ENCODE data around the gene YPEL1. TPM values are rescaled to one million over a fixed set of nuclear protein-coding genes. Genes with fewer than 3 reads are reported as not detected.
"Not testable (repeated sequence)": the region's sequence is repeated elsewhere in the genome, so short reads cannot be mapped to it uniquely, and the experiment has no call there.

Gene YPEL1
- total RNA-seq, 1 experiment from 2014 or later = 3.1 TPM

DNA sequence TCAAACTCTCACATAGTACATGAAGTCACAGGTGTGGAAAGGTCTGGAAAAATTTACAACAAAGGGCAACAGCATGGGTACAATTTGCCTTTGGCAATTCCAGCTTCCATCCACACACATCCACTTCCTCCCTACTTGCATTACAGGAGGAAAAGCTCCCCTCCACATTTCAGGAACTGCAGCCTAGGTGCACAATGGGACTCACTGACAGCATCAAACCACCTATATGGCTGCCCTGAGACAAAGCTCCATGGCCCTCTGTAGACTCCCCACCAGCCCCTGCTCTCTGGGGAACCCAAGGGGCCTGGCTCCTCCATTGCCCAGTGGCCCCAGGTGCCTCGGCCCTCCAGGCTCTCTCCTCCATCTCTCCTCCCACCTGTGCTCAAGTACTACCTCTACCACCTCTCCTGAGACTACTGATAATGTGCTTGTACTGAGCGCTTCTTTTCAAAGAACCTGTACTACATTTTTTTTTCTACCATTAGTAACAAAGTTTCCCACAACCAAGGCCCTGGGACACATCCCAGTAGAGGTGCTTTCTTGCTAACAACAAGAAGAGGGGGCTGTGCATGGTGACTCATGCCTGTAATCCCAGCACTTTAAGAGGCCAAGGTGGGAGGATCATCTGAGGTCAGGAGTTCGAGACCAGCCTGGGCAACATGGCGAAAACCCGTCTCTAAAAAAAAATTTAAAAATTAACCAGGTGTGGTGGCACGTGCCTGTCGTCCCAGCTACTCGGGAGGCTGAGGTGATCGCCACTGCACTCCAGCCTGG lies 4.9 kb downstream of the YPEL1 start:
- no peaks in the 10 kb centered on the region for H3K9me2 ChIP-seq (ENCODE audit: insufficient read depth)
- no peaks in the 10 kb centered on the region for H3K79me2 ChIP-seq (ENCODE audit: insufficient read depth, low read length)
- TF ChIP-seq ELF1 (IDR thresholded peaks at IDR 0.05; ENCODE audit: borderline replicate concordance, low read depth) = no peak
- no peak for TF ChIP-seq TCF7L2 (IDR thresholded peaks at IDR 0.05; ENCODE audit: borderline replicate concordance, extremely low read depth, insufficient read depth, insufficient read length)
- no peak for TF ChIP-seq EZH2 (IDR thresholded peaks at IDR 0.05)
- no peaks in the 10 kb centered on the region for H3K27me3 ChIP-seq (ENCODE audit: insufficient read depth, low read length)
- H3K36me3 ChIP-seq (ENCODE audit: control insufficient read depth in 1 of 2, insufficient read depth in 2 of 2, low read length in 2 of 2) = no peaks in the 10 kb centered on the region
- POLR2A ChIA-PET = no interaction called here
- RAD21 ChIA-PET (ENCODE audit: low non-redundant PET in 1 of 2, low total read pairs in 2 of 2, uncharacterized antibody in 2 of 2, unreplicated experiment in 2 of 2) = no interaction called here
- H4K20me1 ChIP-seq (ENCODE audit: insufficient read depth) = no peaks in the 10 kb centered on the region
- H2AFZ ChIP-seq (ENCODE audit: low read depth, low read length, poor library complexity, severe bottlenecking) = no peak overlapping the region
- ATAC-seq (no peak), DNase-seq (ENCODE audit: low read depth, low spot score) (no peak)
- H3K4me1 ChIP-seq (ENCODE audit: control insufficient read depth in 1 of 2, insufficient read depth in 2 of 2, low read length in 2 of 2) = peaks cover 8 to 19% of the 10 kb centered on the region in 2 experiments
- intact Hi-C loops (cut with micrococcal nuclease) = no loop called here
- BruUV-seq (replicated peaks) = no TSS peak
- no peak overlapping the region for H3K4me3 ChIP-seq (replicated peaks in 1 of 2; ENCODE audit: low read depth in 1 of 2, low read length in 2 of 2)
- CTCF ChIA-PET = no interaction called here
- no peaks in the 10 kb centered on the region for H3K9me3 ChIP-seq (ENCODE audit: control insufficient read depth in 1 of 2, insufficient read depth in 1 of 2, low read depth in 1 of 2, low read length in 2 of 2)
- H3K27ac ChIP-seq (ENCODE audit: low read depth, low read length) = no peak overlapping the region
- H3K4me2 ChIP-seq (ENCODE audit: low read length) = no peak overlapping the region
- no peak overlapping the region for H3K9ac ChIP-seq (ENCODE audit: low read length)

DNA sequence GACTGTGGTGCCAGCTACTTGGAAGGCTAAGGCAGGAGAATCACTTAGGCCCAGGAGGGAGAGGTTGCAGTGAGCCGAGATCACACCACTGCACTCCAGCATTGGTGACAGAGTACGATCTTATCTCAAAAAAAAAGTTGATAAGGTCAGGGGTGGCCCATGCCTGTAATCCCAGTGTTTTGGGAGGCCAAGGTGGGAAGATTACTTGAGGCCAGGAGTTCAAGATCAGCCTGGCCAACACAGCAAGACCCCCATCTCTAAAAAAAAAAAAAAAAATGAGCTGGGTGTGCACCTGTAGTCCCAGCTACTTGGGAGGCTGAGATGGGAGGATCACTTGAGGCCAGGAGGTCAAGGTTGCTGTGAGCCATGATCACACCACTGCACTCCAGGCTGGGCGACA lies 6.4 kb downstream of the YPEL1 start:
- BruUV-seq (replicated peaks); H3K4me2 ChIP-seq (ENCODE audit: low read length); H3K9me3 ChIP-seq (ENCODE audit: control insufficient read depth in 1 of 2, insufficient read depth in 1 of 2, low read depth in 1 of 2, low read length in 2 of 2); H2AFZ ChIP-seq (ENCODE audit: low read depth, low read length, poor library complexity, severe bottlenecking); H3K4me3 ChIP-seq (replicated peaks in 1 of 2; ENCODE audit: low read depth in 1 of 2, low read length in 2 of 2); H3K4me1 ChIP-seq (ENCODE audit: control insufficient read depth in 1 of 2, insufficient read depth in 2 of 2, low read length in 2 of 2); DNase-seq (ENCODE audit: low read depth, low spot score); H3K9ac ChIP-seq (ENCODE audit: low read length); H3K27me3 ChIP-seq (ENCODE audit: insufficient read depth, low read length); CTCF ChIA-PET; POLR2A ChIA-PET; intact Hi-C loops (cut with micrococcal nuclease); H3K27ac ChIP-seq (ENCODE audit: low read depth, low read length); H3K9me2 ChIP-seq (ENCODE audit: insufficient read depth); H3K36me3 ChIP-seq (ENCODE audit: control insufficient read depth in 1 of 2, insufficient read depth in 2 of 2, low read length in 2 of 2); H3K79me2 ChIP-seq (ENCODE audit: insufficient read depth, low read length); H4K20me1 ChIP-seq (ENCODE audit: insufficient read depth); ATAC-seq; RAD21 ChIA-PET (ENCODE audit: low non-redundant PET in 1 of 2, low total read pairs in 2 of 2, uncharacterized antibody in 2 of 2, unreplicated experiment in 2 of 2): not testable (repeated sequence)
